ENCODE results near the gene PDAP1. TPM values are rescaled to one million over a fixed set of nuclear protein-coding genes. Genes with fewer than 3 reads are reported as not detected.
A peak's percentile ranks its signal among the peaks of the same experiment; 100 is the strongest.

PDAP1 gene
- total and polyA plus RNA-seq, 9 of the 15 experiments (the other 6 are each of a cell fraction or from before 2014, with no cell fraction given) = 10.2 to 315 (median 129) TPM

DNA sequence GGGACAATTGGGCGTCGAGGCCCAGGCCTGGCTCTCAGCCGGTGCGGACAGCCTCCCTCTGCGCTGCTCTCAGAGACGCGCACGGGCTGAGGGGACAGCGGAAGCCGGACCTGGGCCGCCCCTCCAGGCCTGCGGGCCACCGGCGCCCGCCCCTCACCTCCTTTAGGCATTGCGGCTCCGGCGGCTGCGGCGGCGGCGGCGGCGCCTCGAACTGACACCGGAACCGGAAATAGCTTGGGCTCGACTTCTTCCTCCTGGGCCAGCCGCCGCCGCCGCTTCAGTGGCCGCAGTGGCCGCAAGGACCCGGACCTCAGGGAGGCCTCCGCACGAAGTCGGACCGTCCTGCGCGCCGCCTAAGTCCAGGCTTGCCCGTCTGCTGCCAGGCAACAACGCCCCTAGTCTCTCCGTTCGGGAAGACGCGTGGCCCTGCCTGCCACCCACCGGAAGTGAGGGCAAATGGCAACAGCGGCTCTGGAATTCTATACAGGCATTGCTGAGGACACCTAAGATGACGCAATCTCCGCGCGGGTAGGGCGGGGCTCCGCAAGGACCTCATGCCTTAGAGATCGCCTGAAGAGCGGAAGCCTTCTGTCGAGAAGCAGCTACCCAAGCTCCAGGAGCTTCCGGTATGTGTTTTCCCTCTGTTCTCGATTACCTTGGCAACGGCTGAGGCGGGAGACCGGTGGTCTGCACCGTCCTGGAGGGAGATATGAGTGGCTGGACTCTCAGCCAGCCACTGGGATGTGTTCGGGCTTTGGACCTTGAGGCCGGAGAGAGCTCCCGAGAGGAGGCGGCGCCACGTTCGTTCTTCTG, at the start of gene PDAP1, which contains the start of gene BUD31 (continued):
- TF ChIP-seq MYNN (IDR thresholded peaks at IDR 0.05) (peak; percentile 21; the same call in 1 of the 2 replicates), MYNN (CRISPR knock-in tag; IDR thresholded peaks at IDR 0.05) (no peak), PYGO2 (tag; IDR thresholded peaks at IDR 0.05) (peak; percentile 69; the same call in 1 of the 2 replicates), NBN (IDR thresholded peaks at IDR 0.05; ENCODE audit: low read depth) (peak; percentile 42; the same call in 1 of the 2 replicates), ZBTB1 (CRISPR knock-in tag; IDR thresholded peaks at IDR 0.05; ENCODE audit: borderline replicate concordance, low read depth) (peak; percentile 100), ERF (CRISPR knock-in tag; IDR thresholded peaks at IDR 0.05) (peak; percentile 74), NCOA6 (IDR thresholded peaks at IDR 0.05) (no peak), SREBF2 (CRISPR knock-in tag; IDR thresholded peaks at IDR 0.05) (no peak), SAFB2 (IDR thresholded peaks at IDR 0.05; ENCODE audit: borderline replicate concordance, low read depth, low read length, severe bottlenecking) (no peak), LARP7 (IDR thresholded peaks at IDR 0.05) (no peak), EWSR1 (IDR thresholded peaks at IDR 0.05; ENCODE audit: borderline replicate concordance, low read depth, partially characterized antibody) (no peak), COPS2 (conservative IDR thresholded peaks at IDR 0.05) (no peak), CEBPB (tag; IDR thresholded peaks at IDR 0.05) (peak; percentile 100), SUPT5H (IDR thresholded peaks at IDR 0.05) (peak; percentile 91), MCM5 (IDR thresholded peaks at IDR 0.05; ENCODE audit: low read depth) (no peak), HEY1 (CRISPR knock-in tag; IDR thresholded peaks at IDR 0.05; ENCODE audit: borderline replicate concordance) (0 out of 2 replicates have a peak, but pooled peaks have one; percentile 61)
- TF ChIP-seq, protein P1, sequence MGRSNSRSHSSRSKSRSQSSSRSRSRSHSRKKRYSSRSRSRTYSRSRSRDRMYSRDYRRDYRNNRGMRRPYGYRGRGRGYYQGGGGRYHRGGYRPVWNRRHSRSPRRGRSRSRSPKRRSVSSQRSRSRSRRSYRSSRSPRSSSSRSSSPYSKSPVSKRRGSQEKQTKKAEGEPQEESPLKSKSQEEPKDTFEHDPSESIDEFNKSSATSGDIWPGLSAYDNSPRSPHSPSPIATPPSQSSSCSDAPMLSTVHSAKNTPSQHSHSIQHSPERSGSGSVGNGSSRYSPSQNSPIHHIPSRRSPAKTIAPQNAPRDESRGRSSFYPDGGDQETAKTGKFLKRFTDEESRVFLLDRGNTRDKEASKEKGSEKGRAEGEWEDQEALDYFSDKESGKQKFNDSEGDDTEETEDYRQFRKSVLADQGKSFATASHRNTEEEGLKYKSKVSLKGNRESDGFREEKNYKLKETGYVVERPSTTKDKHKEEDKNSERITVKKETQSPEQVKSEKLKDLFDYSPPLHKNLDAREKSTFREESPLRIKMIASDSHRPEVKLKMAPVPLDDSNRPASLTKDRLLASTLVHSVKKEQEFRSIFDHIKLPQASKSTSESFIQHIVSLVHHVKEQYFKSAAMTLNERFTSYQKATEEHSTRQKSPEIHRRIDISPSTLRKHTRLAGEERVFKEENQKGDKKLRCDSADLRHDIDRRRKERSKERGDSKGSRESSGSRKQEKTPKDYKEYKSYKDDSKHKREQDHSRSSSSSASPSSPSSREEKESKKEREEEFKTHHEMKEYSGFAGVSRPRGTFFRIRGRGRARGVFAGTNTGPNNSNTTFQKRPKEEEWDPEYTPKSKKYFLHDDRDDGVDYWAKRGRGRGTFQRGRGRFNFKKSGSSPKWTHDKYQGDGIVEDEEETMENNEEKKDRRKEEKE (IDR thresholded peaks at IDR 0.05; ENCODE audit: borderline replicate concordance in 1 of 2, control insufficient read depth in 1 of 2, low read depth in 2 of 2, low read length in 1 of 2) = no peak
- TF ChIP-seq, protein P2, sequence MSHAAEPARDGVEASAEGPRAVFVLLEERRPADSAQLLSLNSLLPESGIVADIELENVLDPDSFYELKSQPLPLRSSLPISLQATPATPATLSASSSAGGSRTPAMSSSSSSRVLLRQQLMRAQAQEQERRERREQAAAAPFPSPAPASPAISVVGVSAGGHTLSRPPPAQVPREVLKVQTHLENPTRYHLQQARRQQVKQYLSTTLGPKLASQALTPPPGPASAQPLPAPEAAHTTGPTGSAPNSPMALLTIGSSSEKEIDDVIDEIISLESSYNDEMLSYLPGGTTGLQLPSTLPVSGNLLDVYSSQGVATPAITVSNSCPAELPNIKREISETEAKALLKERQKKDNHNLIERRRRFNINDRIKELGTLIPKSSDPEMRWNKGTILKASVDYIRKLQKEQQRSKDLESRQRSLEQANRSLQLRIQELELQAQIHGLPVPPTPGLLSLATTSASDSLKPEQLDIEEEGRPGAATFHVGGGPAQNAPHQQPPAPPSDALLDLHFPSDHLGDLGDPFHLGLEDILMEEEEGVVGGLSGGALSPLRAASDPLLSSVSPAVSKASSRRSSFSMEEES (CRISPR knock-in tag; IDR thresholded peaks at IDR 0.05) = no peak
- TF ChIP-seq, protein P3, sequence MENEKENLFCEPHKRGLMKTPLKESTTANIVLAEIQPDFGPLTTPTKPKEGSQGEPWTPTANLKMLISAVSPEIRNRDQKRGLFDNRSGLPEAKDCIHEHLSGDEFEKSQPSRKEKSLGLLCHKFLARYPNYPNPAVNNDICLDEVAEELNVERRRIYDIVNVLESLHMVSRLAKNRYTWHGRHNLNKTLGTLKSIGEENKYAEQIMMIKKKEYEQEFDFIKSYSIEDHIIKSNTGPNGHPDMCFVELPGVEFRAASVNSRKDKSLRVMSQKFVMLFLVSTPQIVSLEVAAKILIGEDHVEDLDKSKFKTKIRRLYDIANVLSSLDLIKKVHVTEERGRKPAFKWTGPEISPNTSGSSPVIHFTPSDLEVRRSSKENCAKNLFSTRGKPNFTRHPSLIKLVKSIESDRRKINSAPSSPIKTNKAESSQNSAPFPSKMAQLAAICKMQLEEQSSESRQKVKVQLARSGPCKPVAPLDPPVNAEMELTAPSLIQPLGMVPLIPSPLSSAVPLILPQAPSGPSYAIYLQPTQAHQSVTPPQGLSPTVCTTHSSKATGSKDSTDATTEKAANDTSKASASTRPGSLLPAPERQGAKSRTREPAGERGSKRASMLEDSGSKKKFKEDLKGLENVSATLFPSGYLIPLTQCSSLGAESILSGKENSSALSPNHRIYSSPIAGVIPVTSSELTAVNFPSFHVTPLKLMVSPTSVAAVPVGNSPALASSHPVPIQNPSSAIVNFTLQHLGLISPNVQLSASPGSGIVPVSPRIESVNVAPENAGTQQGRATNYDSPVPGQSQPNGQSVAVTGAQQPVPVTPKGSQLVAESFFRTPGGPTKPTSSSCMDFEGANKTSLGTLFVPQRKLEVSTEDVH (IDR thresholded peaks at IDR 0.05; ENCODE audit: low read depth, partially characterized antibody) = peak; percentile 80
- TF ChIP-seq, protein P4, sequence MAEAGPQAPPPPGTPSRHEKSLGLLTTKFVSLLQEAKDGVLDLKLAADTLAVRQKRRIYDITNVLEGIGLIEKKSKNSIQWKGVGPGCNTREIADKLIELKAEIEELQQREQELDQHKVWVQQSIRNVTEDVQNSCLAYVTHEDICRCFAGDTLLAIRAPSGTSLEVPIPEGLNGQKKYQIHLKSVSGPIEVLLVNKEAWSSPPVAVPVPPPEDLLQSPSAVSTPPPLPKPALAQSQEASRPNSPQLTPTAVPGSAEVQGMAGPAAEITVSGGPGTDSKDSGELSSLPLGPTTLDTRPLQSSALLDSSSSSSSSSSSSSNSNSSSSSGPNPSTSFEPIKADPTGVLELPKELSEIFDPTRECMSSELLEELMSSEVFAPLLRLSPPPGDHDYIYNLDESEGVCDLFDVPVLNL (CRISPR knock-in tag; IDR thresholded peaks at IDR 0.05; ENCODE audit: low read depth) = no peak; the same call in 1 of the 2 replicates

Measured in K562 (cell line).